DOHH2 (cell line): ENCODE data around the gene GIT1.

Source experiments
- EZH2phosphoT487 ChIP-seq: fragments of 200-600 bp; sonication (generic); IDR thresholded peaks from 2 replicates; pipeline ENCODE4 v1.6.1; 2017; ENCODE audit warnings: borderline replicate concordance, mild to moderate bottlenecking, antibody characterized with exemption, low read length, moderate library complexity, mixed read lengths
- TF ChIP-seq, protein P1 (sequence below): fragments of 200-600 bp; sonication (generic); IDR thresholded peaks from one replicate; pipeline ENCODE4 v1.5.1; 2014; ENCODE audit warnings: antibody characterized with exemption, mild to moderate bottlenecking, low read depth, low read length; ENCODE audit not compliant: poor library complexity, severe bottlenecking

DNA sequence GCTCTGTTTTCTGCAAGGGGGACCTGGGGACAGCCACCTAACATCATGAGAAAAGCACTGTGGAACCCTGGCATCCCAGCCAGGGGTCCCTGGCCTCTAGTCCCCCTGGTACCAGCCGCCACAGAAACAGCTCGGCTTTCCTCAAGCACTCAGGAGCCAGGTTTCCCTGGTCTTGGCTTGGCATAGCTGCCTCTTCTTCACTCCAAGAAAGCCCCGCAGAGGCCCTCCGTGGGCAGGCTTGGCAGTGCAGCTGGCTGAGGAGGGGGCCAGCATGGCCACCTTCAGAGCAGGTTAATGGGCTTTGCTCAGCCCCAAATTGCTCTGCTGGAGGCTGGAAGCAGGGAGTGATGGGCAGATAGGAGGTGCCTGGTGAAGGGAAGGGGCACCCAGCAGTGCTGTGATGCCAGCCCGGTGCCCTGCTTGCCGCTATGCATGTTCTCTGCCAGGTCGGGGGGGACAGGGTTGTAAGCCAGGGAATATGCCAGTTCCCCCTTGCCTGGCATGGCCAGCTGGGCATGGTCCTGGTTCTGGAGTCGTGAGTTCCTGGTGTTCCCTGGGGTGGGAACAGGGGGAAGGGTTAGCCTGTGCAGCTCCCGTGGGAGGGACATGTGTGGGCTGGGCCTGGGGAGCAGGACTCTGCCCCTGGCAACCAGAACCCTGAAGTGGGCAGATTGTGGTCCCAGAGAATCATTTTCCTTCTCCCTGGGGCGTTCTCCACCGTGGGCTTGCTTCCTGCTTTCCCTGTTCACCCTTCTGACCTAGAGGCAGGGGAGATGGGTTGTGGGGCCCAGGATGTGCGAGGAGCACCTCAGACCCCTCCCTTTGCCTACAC, 6.7 kb upstream of the GIT1 start:
- TF ChIP-seq, protein P1, sequence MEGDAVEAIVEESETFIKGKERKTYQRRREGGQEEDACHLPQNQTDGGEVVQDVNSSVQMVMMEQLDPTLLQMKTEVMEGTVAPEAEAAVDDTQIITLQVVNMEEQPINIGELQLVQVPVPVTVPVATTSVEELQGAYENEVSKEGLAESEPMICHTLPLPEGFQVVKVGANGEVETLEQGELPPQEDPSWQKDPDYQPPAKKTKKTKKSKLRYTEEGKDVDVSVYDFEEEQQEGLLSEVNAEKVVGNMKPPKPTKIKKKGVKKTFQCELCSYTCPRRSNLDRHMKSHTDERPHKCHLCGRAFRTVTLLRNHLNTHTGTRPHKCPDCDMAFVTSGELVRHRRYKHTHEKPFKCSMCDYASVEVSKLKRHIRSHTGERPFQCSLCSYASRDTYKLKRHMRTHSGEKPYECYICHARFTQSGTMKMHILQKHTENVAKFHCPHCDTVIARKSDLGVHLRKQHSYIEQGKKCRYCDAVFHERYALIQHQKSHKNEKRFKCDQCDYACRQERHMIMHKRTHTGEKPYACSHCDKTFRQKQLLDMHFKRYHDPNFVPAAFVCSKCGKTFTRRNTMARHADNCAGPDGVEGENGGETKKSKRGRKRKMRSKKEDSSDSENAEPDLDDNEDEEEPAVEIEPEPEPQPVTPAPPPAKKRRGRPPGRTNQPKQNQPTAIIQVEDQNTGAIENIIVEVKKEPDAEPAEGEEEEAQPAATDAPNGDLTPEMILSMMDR, result no peak
- no peak for TF ChIP-seq EZH2phosphoT487
